ENCODE results near the gene POMC.
A peak's percentile ranks its signal among the peaks of the same experiment; 100 is the strongest.
"Not testable (repeated sequence)": the region's sequence is repeated elsewhere in the genome, so short reads cannot be mapped to it uniquely, and the experiment has no call there.

POMC gene

GRCh38 chr2:25168256-25169072 is at the start of gene POMC:
TSS of gene POMC (minus strand) at chr2:25168580. CDS start at chr2:25164772, 3,808 bp downstream.
- Histone ChIP-seq H3K9ac (ENCODE audit: low read length) (no peak within 1 kb of the TSS), H3K4me3 (ENCODE audit: low read length) (peak within 1 kb of the TSS; percentile 50), H3K36me3 (ENCODE audit: control insufficient read depth, insufficient read depth, low read length) (no peaks in the 10 kb centered on the region)

GRCh38 chr2:25218100-25218499 is 49.7 kb upstream of the POMC start:
- no peaks in the 10 kb centered on the region for H3K4me1 ChIP-seq (ENCODE audit: control insufficient read depth, insufficient read depth, low read length)
- no peak overlapping the region for H3K4me3 ChIP-seq (ENCODE audit: low read length)
- H3K27ac ChIP-seq (ENCODE audit: low read depth, low read length), result no peak overlapping the region
- no peaks in the 10 kb centered on the region for H3K27me3 ChIP-seq (ENCODE audit: control insufficient read depth, insufficient read depth, low read length)
- no peak overlapping the region for H3K9ac ChIP-seq (ENCODE audit: low read length)
- H3K36me3 ChIP-seq (ENCODE audit: control insufficient read depth, insufficient read depth, low read length), result no peaks in the 10 kb centered on the region

More at GRCh38 chr2:25168256-25169072, at the start of gene POMC:
- H3K4me1 ChIP-seq (ENCODE audit: control insufficient read depth, insufficient read depth, low read length), result no peaks in the 10 kb centered on the region
- peaks cover 10% of the 10 kb centered on the region for H3K27me3 ChIP-seq (ENCODE audit: control insufficient read depth, insufficient read depth, low read length)
- H3K27ac ChIP-seq (ENCODE audit: low read depth, low read length), result no peak within 1 kb of the TSS

GRCh38 chr2:25215948-25216679 is 47.7 kb upstream of the POMC start:
- Histone ChIP-seq H3K36me3 (ENCODE audit: control insufficient read depth, insufficient read depth, low read length) (no peaks in the 10 kb centered on the region), H3K9ac (ENCODE audit: low read length) (no peak overlapping the region), H3K27me3 (ENCODE audit: control insufficient read depth, insufficient read depth, low read length) (no peaks in the 10 kb centered on the region), H3K4me3 (ENCODE audit: low read length) (peak overlapping the region; percentile 64), H3K27ac (ENCODE audit: low read depth, low read length) (peak overlapping the region; percentile 56), H3K4me1 (ENCODE audit: control insufficient read depth, insufficient read depth, low read length) (no peaks in the 10 kb centered on the region)

- no peaks in the 10 kb centered on the region for H3K36me3 ChIP-seq (ENCODE audit: control insufficient read depth, insufficient read depth, low read length)
- H3K4me1 ChIP-seq (ENCODE audit: control insufficient read depth, insufficient read depth, low read length), result no peaks in the 10 kb centered on the region
- peak overlapping the region; percentile 56 for H3K27ac ChIP-seq (ENCODE audit: low read depth, low read length)
- H3K27me3 ChIP-seq (ENCODE audit: control insufficient read depth, insufficient read depth, low read length), result no peaks in the 10 kb centered on the region
- no peak overlapping the region for H3K9ac ChIP-seq (ENCODE audit: low read length)
- H3K4me3 ChIP-seq (ENCODE audit: low read length), result no peak overlapping the region
Measured at GRCh38 chr2:25215232-25215631, 46.9 kb upstream of the POMC start.

- Histone ChIP-seq H3K4me3 (ENCODE audit: low read length) (no peak overlapping the region), H3K27me3 (ENCODE audit: control insufficient read depth, insufficient read depth, low read length) (no peaks in the 10 kb centered on the region), H3K27ac (ENCODE audit: low read depth, low read length) (no peak overlapping the region), H3K36me3 (ENCODE audit: control insufficient read depth, insufficient read depth, low read length) (no peaks in the 10 kb centered on the region), H3K9ac (ENCODE audit: low read length) (no peak overlapping the region), H3K4me1 (ENCODE audit: control insufficient read depth, insufficient read depth, low read length) (no peaks in the 10 kb centered on the region)
Measured at GRCh38 chr2:25213229-25213628, 44.8 kb upstream of the POMC start.

- H3K4me3 ChIP-seq (ENCODE audit: low read length); H3K9ac ChIP-seq (ENCODE audit: low read length); H3K36me3 ChIP-seq (ENCODE audit: control insufficient read depth, insufficient read depth, low read length); H3K4me1 ChIP-seq (ENCODE audit: control insufficient read depth, insufficient read depth, low read length); H3K27ac ChIP-seq (ENCODE audit: low read depth, low read length); H3K27me3 ChIP-seq (ENCODE audit: control insufficient read depth, insufficient read depth, low read length): not testable (repeated sequence)
Measured at GRCh38 chr2:25210923-25211322, 42.5 kb upstream of the POMC start.

- H3K27me3 ChIP-seq (ENCODE audit: control insufficient read depth, insufficient read depth, low read length), result no peaks in the 10 kb centered on the region
- no peak overlapping the region for H3K4me3 ChIP-seq (ENCODE audit: low read length)
- H3K36me3 ChIP-seq (ENCODE audit: control insufficient read depth, insufficient read depth, low read length), result no peaks in the 10 kb centered on the region
- no peaks in the 10 kb centered on the region for H3K4me1 ChIP-seq (ENCODE audit: control insufficient read depth, insufficient read depth, low read length)
- no peak overlapping the region for H3K9ac ChIP-seq (ENCODE audit: low read length)
- H3K27ac ChIP-seq (ENCODE audit: low read depth, low read length), result no peak overlapping the region
Measured at GRCh38 chr2:25207078-25207545, 38.7 kb upstream of the POMC start.

- H3K4me1 ChIP-seq (ENCODE audit: control insufficient read depth, insufficient read depth, low read length), result no peaks in the 10 kb centered on the region
- no peak overlapping the region for H3K9ac ChIP-seq (ENCODE audit: low read length)
- H3K27ac ChIP-seq (ENCODE audit: low read depth, low read length), result no peak overlapping the region
- H3K27me3 ChIP-seq (ENCODE audit: control insufficient read depth, insufficient read depth, low read length), result no peaks in the 10 kb centered on the region
- no peak overlapping the region for H3K4me3 ChIP-seq (ENCODE audit: low read length)
- H3K36me3 ChIP-seq (ENCODE audit: control insufficient read depth, insufficient read depth, low read length), result no peaks in the 10 kb centered on the region
Measured at GRCh38 chr2:25204190-25204838, 35.9 kb upstream of the POMC start.

- H3K27me3 ChIP-seq (ENCODE audit: control insufficient read depth, insufficient read depth, low read length), result no peaks in the 10 kb centered on the region
- H3K9ac ChIP-seq (ENCODE audit: low read length), result no peak overlapping the region
- H3K36me3 ChIP-seq (ENCODE audit: control insufficient read depth, insufficient read depth, low read length), result no peaks in the 10 kb centered on the region
- H3K4me3 ChIP-seq (ENCODE audit: low read length), result no peak overlapping the region
- no peak overlapping the region for H3K27ac ChIP-seq (ENCODE audit: low read depth, low read length)
- H3K4me1 ChIP-seq (ENCODE audit: control insufficient read depth, insufficient read depth, low read length), result no peaks in the 10 kb centered on the region
Measured at GRCh38 chr2:25202275-25202674, 33.9 kb upstream of the POMC start.

- no peak overlapping the region for H3K27ac ChIP-seq (ENCODE audit: low read depth, low read length)
- no peaks in the 10 kb centered on the region for H3K36me3 ChIP-seq (ENCODE audit: control insufficient read depth, insufficient read depth, low read length)
- H3K4me1 ChIP-seq (ENCODE audit: control insufficient read depth, insufficient read depth, low read length), result no peaks in the 10 kb centered on the region
- no peaks in the 10 kb centered on the region for H3K27me3 ChIP-seq (ENCODE audit: control insufficient read depth, insufficient read depth, low read length)
- H3K9ac ChIP-seq (ENCODE audit: low read length), result no peak overlapping the region
- no peak overlapping the region for H3K4me3 ChIP-seq (ENCODE audit: low read length)
Measured at GRCh38 chr2:25201794-25202193, 33.4 kb upstream of the POMC start.

GRCh38 chr2:25201265-25201664 is 32.9 kb upstream of the POMC start:
- Histone ChIP-seq H3K27ac (ENCODE audit: low read depth, low read length) (no peak overlapping the region), H3K27me3 (ENCODE audit: control insufficient read depth, insufficient read depth, low read length) (no peaks in the 10 kb centered on the region), H3K9ac (ENCODE audit: low read length) (no peak overlapping the region), H3K36me3 (ENCODE audit: control insufficient read depth, insufficient read depth, low read length) (no peaks in the 10 kb centered on the region), H3K4me1 (ENCODE audit: control insufficient read depth, insufficient read depth, low read length) (no peaks in the 10 kb centered on the region), H3K4me3 (ENCODE audit: low read length) (no peak overlapping the region)

- no peak overlapping the region for H3K9ac ChIP-seq (ENCODE audit: low read length)
- no peaks in the 10 kb centered on the region for H3K4me1 ChIP-seq (ENCODE audit: control insufficient read depth, insufficient read depth, low read length)
- H3K4me3 ChIP-seq (ENCODE audit: low read length), result no peak overlapping the region
- H3K36me3 ChIP-seq (ENCODE audit: control insufficient read depth, insufficient read depth, low read length), result no peaks in the 10 kb centered on the region
- H3K27me3 ChIP-seq (ENCODE audit: control insufficient read depth, insufficient read depth, low read length), result no peaks in the 10 kb centered on the region
- H3K27ac ChIP-seq (ENCODE audit: low read depth, low read length), result no peak overlapping the region
Measured at GRCh38 chr2:25198576-25198975, 30.2 kb upstream of the POMC start.
